ENCODE data around the gene DOCK10. TPM values are rescaled to one million over a fixed set of nuclear protein-coding genes. Genes with fewer than 3 reads are reported as not detected.
"Not testable (repeated sequence)": the region's sequence is repeated elsewhere in the genome, so short reads cannot be mapped to it uniquely, and the experiment has no call there.

Gene DOCK10
- total RNA-seq, 2 donors from 2014 or later, result 0.93 to 2.0 TPM

DNA sequence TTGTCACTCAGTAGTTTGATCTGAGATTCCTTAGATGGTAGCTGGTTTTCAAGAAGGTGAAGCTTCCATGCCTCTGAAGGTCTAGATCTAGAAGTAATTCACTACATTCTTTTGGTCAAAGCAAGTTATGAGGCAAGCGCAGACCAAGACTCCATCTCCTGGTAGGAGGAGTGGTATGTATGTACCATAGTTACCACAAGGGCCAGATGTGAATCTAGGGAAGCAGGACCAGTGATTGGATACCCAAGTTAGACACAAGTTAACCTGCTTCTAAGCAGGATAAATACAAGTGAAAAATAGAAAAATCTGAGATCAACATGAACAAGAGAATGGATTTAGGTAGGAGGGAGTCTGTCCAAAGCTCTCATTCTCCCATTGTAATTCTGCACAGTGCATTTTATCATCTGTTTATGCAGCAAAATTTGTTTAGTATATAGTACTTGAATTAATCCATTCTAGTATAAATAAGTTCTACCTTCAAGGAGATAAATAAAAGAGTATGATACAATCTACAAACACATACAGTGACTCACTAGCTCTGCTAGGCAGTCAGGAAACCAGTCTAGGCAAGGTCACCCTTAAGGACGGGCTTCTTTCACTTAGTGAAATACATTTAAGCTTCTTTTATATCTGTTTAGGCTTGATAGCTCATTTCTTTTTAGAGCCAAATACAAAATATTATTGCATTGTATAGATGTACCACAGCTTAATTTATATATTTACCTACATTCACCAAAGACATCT is 14.2 kb upstream of the DOCK10 start:
- H3K27me3 ChIP-seq, result no peaks in the 10 kb centered on the region
- TF ChIP-seq, protein P1, sequence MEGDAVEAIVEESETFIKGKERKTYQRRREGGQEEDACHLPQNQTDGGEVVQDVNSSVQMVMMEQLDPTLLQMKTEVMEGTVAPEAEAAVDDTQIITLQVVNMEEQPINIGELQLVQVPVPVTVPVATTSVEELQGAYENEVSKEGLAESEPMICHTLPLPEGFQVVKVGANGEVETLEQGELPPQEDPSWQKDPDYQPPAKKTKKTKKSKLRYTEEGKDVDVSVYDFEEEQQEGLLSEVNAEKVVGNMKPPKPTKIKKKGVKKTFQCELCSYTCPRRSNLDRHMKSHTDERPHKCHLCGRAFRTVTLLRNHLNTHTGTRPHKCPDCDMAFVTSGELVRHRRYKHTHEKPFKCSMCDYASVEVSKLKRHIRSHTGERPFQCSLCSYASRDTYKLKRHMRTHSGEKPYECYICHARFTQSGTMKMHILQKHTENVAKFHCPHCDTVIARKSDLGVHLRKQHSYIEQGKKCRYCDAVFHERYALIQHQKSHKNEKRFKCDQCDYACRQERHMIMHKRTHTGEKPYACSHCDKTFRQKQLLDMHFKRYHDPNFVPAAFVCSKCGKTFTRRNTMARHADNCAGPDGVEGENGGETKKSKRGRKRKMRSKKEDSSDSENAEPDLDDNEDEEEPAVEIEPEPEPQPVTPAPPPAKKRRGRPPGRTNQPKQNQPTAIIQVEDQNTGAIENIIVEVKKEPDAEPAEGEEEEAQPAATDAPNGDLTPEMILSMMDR (IDR thresholded peaks at IDR 0.05), result no peak
- no peaks in the 10 kb centered on the region for H3K36me3 ChIP-seq
- no peak for DNase-seq (ENCODE audit: low spot score)
- H3K4me3 ChIP-seq, result no peak overlapping the region
- peaks cover 0 to 3% of the 10 kb centered on the region in 2 donors for H3K9me3 ChIP-seq
- no peak overlapping the region for H3K27ac ChIP-seq
- H3K4me1 ChIP-seq, result no peaks in the 10 kb centered on the region

DNA sequence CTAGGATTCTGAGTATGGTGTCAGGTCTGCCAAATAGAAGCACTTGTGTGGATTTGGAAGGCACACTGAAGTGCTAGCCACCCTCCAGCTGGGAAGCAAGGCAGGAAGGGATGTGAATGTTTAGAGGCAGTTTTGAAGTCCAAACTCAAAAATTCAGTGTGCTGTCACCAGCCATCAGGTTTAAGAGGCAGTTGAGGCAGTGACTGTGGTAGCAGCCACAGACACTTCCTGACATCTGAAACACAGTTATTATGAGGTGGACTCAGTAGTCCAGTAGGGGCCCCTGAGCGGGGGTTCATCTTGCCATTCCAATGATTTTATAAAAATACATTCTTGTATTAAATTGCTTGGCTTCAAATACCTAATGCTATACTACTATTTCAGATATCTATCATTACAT is 13.4 kb upstream of the DOCK10 start:
- no peaks in the 10 kb centered on the region for H3K27me3 ChIP-seq
- no peaks in the 10 kb centered on the region for H3K36me3 ChIP-seq
- no peaks in the 10 kb centered on the region for H3K4me1 ChIP-seq
- H3K27ac ChIP-seq, result no peak overlapping the region
- H3K9me3 ChIP-seq, result peaks cover 0 to 3% of the 10 kb centered on the region in 2 donors
- TF ChIP-seq, protein P1 (IDR thresholded peaks at IDR 0.05), result no peak
- DNase-seq (ENCODE audit: low spot score), result no peak
- H3K4me3 ChIP-seq, result no peak overlapping the region

DNA sequence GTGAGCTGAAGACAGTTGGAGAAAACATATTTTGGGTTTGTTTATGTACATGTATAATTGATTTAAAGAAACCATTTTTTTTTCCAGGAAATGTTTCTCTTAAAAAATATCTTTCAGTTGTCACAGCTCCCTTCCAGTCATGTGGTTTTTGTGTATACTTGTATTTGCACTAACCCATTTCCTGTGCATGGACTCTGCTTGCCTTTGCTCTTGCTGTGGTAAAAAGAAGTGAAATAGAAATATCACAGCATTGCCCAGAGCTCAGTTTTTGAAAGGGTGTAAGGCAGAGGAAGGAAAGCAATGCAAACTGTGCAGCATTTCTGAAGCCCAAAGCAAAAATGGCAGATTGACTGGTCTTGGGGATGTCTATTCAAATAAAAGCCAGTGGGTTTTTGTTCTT is 10.4 kb upstream of the DOCK10 start:
- TF ChIP-seq, protein P1 (IDR thresholded peaks at IDR 0.05), result no peak
- no peaks in the 10 kb centered on the region for H3K9me3 ChIP-seq
- no peaks in the 10 kb centered on the region for H3K36me3 ChIP-seq
- H3K27ac ChIP-seq, result no peak overlapping the region
- no peaks in the 10 kb centered on the region for H3K4me1 ChIP-seq
- DNase-seq (ENCODE audit: low spot score), result no peak
- no peaks in the 10 kb centered on the region for H3K27me3 ChIP-seq
- H3K4me3 ChIP-seq, result no peak overlapping the region

DNA sequence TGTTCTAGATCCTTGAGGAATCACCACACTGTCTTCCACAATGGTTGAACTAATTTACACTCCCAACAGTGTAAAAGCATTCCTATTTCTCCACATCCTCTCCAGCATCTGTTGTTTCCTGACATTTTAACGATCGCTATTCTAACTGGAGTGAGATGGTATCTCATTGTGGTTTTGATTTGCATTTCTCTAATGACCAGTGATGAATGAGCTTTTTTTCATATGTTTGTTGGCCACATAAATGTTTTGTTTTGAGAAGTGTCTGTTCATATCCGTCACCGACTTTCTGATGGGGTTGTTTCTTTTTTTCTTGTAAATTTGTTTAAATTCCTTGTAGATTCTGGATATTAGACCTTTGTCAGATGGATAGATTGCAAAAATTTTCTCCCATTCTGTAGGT is 5.2 kb upstream of the DOCK10 start:
- not testable (repeated sequence) for H3K4me1 ChIP-seq; H3K27ac ChIP-seq; H3K27me3 ChIP-seq; H3K9me3 ChIP-seq; DNase-seq (ENCODE audit: low spot score); H3K36me3 ChIP-seq; H3K4me3 ChIP-seq

DNA sequence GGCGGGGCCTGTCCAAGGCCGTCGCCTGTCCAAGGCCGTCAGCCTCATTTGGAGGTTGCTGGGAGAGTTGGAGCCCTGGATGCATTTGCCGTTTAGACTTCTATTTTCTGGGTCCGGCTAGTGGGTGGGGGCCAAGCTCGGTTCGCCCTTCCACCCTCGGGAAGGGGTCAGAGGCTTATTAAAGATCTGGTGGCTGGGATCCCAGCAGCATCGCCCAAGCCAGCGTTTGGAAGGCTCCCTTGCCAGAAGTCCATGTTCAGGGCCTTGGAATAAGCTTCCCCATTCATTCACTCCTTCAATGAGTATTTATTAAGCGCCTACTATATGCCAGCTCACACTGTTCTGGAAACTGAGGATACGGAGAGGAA is 516 bp upstream of the DOCK10 start:
- Histone ChIP-seq H3K9me3 (no peaks in the 10 kb centered on the region), H3K36me3 (no peaks in the 10 kb centered on the region), H3K27me3 (no peaks in the 10 kb centered on the region), H3K27ac (no peak overlapping the region), H3K4me3 (peak overlapping the region in 1 of 2 donors; percentile 60), H3K4me1 (peaks cover 0 to 14% of the 10 kb centered on the region in 2 donors)
- no peak for DNase-seq (ENCODE audit: low spot score)
- TF ChIP-seq, protein P1 (IDR thresholded peaks at IDR 0.05), result no peak

DNA sequence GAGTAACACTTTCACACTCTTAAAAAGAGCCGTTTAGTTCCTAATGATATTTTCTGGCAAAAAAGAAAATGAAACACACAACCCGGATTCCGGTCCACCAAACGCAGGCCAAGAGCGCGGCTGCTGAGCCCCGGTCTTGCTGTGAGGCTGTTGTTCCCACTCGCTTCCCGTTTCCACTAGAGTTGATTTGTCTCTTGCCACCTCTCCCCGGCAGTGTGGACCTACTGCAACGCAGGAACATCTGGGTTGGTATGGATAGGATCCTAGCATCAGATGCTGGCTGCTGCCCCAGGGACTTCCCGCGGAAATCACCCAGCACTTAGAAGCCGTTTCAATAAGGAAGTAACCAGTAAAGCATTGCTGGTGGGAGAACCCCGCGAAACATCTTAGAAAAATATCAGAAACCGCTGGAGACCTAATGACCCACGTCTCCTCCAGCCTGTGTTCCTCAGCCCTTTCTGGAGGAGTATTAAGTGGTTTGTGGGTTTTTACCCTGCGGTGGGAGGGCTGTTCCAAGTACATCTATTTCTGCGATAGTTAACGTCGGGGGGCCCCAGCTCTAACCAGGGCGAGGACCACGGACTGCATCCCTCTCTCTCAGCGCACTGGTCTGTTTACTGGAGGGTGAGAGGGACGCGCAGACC is 939 bp downstream of the DOCK10 start:
- H3K36me3 ChIP-seq, result no peaks in the 10 kb centered on the region
- no peaks in the 10 kb centered on the region for H3K27me3 ChIP-seq
- H3K9me3 ChIP-seq, result no peaks in the 10 kb centered on the region
- H3K4me3 ChIP-seq, result peak overlapping the region; percentile 34 to 60
- DNase-seq (ENCODE audit: low spot score), result no peak
- H3K27ac ChIP-seq, result no peak overlapping the region
- peaks cover 0 to 14% of the 10 kb centered on the region in 2 donors for H3K4me1 ChIP-seq
- TF ChIP-seq, protein P1 (IDR thresholded peaks at IDR 0.05), result no peak
